Body of pancreas (tissue), 4 donors: ENCODE data around the gene GCM1.

Experiments used
- POLR2A ChIP-seq, 3 donors: fragments of 450-650 bp; IDR thresholded peaks; one replicate each; pipeline ENCODE4 v1.6.1; 2016; ENCODE audit warnings: antibody characterized with exemption in 3 of 3, mild to moderate bottlenecking in 2 of 3
- TF ChIP-seq, protein P1 (sequence below), 7 experiments: fragments of 450-650 bp in 4 of 7; fragments of 200-600 bp in 3 of 7; sonication (generic) in 3 of 7; IDR thresholded peaks; one replicate each; pipeline ENCODE4 v1.5.1; 2016 to 2019; ENCODE audit warnings: antibody characterized with exemption in 7 of 7

GRCh38 chr6:53143710-53144109 lies 4.9 kb downstream of the GCM1 start:
- TF ChIP-seq POLR2A (IDR thresholded peaks at IDR 0.05): no peak
- TF ChIP-seq, protein P1, sequence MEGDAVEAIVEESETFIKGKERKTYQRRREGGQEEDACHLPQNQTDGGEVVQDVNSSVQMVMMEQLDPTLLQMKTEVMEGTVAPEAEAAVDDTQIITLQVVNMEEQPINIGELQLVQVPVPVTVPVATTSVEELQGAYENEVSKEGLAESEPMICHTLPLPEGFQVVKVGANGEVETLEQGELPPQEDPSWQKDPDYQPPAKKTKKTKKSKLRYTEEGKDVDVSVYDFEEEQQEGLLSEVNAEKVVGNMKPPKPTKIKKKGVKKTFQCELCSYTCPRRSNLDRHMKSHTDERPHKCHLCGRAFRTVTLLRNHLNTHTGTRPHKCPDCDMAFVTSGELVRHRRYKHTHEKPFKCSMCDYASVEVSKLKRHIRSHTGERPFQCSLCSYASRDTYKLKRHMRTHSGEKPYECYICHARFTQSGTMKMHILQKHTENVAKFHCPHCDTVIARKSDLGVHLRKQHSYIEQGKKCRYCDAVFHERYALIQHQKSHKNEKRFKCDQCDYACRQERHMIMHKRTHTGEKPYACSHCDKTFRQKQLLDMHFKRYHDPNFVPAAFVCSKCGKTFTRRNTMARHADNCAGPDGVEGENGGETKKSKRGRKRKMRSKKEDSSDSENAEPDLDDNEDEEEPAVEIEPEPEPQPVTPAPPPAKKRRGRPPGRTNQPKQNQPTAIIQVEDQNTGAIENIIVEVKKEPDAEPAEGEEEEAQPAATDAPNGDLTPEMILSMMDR (IDR thresholded peaks at IDR 0.05): no peak
